GM18861 (cell line): ENCODE results near the gene PRSS8.
"Not testable (repeated sequence)": the region's sequence is repeated elsewhere in the genome, so short reads cannot be mapped to it uniquely, and the experiment has no call there.

ENCODE experiments used
- ATAC-seq: cut with Tn5 transposase; IDR thresholded peaks from one replicate; pipeline ENCODE4 v1.9.1; 2021; ENCODE audit not compliant: unreplicated experiment

The PRSS8 gene

DNA sequence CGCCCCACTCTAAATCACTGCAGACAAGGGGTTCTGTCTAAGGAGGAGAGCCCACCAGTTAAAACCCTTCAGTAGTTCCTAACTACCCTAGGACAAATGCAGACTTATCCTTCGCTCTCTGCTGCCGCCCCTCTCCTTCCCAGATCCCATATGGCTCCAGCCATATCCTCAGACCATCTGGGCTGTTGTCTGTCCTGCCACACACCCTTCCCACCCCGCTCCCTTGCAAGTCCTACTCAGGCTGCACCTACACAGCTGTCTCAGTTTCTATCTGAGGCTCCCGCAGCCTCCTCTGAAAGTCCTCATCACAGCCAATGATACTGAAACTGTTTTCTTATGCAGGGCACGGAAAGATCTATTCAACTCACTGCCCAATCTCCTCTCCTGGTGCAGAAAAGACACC, 28.1 kb downstream of the PRSS8 start:
- ATAC-seq = no peak

DNA sequence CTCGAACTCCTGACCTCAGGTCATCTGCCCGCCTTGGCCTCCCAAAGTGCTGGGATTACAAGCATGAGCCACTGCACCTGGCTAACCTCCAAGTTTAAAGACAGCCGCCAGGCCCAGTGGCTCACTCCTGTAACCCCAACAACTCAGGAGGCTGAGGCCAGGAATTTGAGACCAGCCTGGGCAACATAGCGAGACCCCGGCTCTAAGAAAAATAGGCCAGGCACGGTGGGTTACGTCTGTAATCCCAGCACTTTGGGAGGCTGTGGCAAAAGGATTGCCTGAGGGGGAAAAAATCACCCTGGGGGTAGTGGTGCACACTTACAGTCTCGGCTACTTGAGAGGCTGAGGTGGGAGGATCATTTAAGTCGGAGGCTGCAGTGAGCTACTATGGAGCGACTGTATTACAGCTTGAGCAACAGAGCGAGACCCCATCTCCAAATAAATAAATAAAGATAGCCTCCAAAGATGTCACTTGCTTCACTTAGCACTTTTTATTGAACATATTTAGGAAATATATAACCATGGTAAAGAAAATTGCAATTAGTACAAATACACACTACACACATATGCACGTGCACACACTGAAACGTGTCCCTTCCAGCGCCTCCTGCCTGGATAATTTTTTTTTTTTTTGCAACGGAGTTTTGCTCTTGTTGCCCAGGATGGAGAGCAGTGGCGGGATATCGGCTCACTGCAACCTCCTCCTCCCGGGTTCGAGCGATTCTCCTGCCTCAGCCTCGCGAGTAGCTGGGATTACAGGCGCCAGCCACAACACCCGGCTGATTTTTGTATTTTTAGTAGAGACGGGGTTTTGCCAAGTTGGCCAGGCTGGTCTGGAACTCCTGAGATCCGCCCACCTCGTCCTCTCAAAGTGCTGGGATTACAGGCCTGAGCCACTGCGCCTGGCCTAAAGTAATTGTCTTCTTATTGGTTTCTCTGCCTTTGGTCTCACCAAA, 28.7 kb downstream of the PRSS8 start:
- ATAC-seq = no peak

DNA sequence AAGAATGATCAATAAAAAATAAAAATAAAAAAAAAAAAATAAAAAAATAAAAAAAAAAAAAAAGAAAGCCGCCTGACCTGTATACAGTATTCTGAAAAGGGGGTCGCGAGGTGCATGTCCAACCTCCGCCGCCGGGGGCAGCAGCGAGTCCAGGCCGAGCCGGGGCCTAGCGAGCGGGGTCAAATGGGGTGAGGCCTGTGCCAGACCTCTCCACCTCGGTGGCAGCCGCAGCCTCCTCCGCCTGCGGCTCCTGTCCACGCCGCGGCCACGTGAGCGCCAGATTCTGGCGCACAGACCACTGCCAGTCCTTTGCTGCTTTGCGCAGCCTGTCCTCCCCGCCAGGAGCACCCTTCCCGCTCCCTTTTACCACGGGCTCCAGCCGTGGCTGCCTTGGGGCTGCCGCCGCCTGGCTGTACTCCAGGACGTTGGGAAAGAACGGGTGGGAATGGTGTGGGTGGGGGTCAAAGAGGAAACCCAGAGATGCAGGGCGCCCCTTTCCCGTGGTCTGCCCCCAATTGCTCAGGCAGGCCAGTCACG, 29.8 kb downstream of the PRSS8 start:
- peak; percentile 45 for ATAC-seq

DNA sequence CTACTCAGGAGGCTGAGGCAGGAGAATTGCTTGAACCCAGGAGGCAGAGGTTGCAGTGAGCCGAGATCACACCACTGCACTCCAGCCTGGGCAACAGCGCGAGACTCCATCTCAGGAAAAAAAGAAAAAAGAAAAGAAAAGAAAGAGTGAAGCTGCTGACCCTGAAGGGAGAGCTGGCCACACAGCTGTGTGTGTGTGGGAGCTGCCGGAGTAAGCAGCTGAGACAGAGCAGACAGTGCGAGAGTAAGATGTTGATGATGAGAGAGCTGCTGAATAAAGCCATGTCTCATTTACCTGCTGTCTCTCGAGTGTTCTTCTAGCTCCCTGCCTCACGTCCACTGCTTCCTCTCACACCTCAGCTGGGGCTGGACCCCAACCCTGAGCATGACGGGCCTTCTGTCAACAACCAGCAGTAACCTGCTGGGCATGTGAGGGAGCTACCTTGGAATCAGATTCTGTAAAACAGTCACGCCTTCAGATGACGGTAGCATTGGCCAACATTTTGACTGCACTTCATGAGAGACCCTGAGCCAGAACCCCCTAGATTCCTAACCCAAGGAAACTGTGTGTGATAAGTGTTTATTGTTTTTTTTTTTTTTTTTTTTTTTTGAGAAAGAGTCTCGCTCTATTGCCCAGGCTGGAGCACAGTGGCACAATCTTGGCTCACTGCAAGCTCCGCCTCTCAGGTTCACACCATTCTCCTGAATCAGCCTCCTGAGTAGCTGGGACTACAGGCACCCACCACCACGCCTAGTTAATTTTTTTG, 34.5 kb downstream of the PRSS8 start:
- not testable (repeated sequence) for ATAC-seq

GRCh38 chr16:31099860-31100638, 35.5 kb downstream of the PRSS8 start:
- ATAC-seq = no peak

- peak; percentile 71 for ATAC-seq
Measured at GRCh38 chr16:31094424-31095120, 41.0 kb downstream of the PRSS8 start, which contains the start of gene VKORC1. Gene VKORC1, minus strand, starts transcription at chr16:31094797. Its CDS starts 68 bp downstream, at chr16:31094729.

GRCh38 chr16:31094088-31094423, 41.5 kb downstream of the PRSS8 start:
- no peak for ATAC-seq

DNA sequence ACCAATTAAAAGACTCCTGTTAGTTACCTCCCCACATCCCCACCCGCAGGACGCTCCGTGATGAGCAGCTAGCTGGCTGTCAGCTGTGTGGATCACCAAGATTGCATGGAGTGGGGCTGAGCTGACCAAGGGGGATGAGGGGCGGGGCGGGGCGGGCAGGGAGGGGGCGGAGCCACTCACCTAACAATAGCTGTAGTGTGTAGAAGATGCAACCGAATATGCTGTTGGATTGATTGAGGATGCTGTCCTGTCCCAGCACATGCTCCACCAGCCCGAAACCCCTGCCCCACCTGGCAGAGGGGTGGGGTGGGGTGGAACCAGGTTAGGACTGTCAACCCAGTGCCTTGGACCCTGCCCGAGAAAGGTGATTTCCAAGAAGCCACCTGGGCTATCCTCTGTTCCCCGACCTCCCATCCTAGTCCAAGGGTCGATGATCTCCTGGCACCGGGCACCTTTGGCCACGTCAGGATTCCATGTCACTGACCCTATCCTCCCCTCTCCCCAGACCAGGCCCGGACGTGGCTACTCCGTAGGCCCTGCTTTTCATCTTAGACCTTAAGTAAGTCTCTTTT, 42.3 kb downstream of the PRSS8 start:
- no peak for ATAC-seq

DNA sequence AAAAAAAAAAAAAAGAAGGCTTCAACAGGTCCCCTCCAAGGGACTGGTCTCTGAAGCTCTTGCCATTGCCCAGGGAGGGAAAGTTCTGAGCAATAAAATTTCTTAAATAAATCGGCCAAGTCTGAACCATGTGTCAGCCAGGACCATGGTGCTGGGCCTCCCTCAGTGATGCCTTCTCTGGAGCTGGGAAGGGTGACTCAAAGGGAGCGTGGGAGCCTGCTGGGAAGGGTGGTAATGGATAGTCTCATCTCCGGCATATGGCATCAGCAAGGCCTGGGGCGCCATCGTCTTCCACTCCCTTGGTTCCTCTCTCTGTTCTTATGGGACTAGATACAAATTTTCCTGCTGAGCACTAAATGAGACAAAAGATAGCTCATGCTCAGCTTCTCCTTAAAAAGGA, 43.2 kb downstream of the PRSS8 start:
- no peak for ATAC-seq

GRCh38 chr16:31090540-31090939, 45.0 kb downstream of the PRSS8 start:
- ATAC-seq = no peak

GRCh38 chr16:31089199-31089598, 46.3 kb downstream of the PRSS8 start:
- ATAC-seq = no peak

GRCh38 chr16:31088459-31089183, 46.9 kb downstream of the PRSS8 start, which contains the start of gene PRSS53:
Gene PRSS53, minus strand, starts transcription at chr16:31088943. Its CDS starts 134 bp downstream, at chr16:31088809.
- no peak for ATAC-seq

DNA sequence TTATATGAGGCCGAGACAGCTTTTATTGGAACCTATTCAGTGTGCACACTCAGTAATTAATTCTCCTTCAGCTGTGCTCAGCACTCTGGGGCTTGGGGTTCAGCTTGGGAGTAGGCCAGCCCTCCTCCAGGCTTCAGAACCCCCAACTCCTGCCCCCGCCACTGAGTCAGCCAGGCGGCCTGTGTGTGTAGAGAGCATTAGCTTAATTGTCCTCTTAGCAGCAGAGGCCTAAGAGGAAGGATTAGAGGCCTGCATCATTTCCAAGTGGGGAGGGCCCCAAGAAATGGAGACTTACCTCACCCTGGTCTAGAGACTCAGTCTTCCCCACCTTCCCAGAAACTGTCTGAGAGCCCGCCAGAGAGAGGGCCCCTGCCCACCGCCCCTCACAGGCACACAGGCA, 47.6 kb downstream of the PRSS8 start:
- ATAC-seq = no peak

DNA sequence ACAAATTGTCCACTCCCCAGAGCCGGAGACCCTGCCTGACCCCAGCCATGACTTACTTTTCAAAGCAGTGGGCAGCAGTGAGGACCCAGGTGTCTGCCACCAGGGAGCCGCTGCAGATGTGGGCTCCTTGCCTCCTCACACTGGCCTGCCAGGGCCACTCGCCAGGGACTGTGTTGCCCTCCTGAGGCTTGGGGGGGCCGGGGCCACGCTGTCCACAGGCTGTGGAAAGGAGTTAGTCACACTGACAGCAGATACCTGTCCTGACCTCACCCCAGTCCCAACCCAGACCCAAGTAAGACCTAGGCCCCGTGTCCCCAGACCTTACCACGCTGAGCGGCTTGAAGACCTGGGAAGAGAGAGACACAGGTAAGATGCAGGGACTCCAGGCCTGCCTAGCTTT, 48.0 kb downstream of the PRSS8 start:
- ATAC-seq = no peak

GRCh38 chr16:31086629-31086906, 49.0 kb downstream of the PRSS8 start:
- ATAC-seq = no peak

DNA sequence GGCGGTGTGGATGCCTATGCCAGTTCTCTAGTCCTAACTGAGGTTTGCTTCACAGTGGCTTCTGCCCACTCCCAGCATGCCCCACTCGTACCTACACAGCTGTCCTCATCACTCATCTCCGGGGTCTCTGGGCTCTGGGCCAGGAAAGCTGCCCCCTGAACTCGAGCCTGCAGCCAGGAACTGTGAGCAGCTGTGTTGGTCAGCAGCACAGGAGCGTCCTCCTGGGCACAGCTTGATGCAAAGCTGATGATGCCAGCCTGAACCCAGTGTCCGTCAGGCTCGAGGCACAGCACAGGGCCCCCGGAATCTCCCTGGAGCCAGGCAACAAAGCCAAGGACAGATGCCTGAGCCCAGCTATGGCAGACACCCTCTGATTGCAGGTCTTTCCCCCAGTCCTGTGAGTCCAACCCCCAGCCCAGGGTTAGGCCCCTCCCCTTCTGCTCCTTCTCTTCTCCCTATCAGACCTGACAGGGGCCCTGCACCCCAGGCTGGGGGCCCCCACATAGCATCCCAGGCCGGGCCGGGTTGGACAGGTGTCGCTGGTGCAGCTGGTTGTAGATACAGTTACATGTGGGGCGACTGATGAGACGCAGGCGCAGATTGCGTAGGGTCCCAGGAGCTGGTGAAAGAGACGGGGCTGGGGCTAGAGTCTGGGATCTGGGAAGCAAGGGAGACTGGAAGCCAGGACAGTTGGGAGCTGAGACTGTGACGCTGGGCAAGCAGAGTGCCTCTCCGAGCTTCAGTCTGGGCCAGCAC, 49.5 kb downstream of the PRSS8 start:
- no peak for ATAC-seq

- ATAC-seq = no peak
Measured at GRCh38 chr16:31085411-31085810, 50.1 kb downstream of the PRSS8 start.

- no peak for ATAC-seq
Measured at GRCh38 chr16:31084584-31085302, 50.8 kb downstream of the PRSS8 start.
